RWPE2 (cell line): ENCODE results near the gene TMEM139.

Experiments
- ATAC-seq: fragments of 200-7000 bp; cut with Tn5 transposase; 3 replicates; pipeline ENCODE4 v1.9.1; 2021; ENCODE audit warnings: low read depth
- DNase-seq: peaks from one replicate; pipeline ENCODE4 v3.0.0-alpha.2; 2020; ENCODE audit warnings: low spot score
- H3K27ac ChIP-seq: fragments of 450-650 bp; 2 replicates; pipeline ENCODE4 v1.5.1; 2017; ENCODE audit warnings: mild to moderate bottlenecking; ENCODE audit not compliant: poor library complexity, severe bottlenecking
- H3K27me3 ChIP-seq: fragments of 250-450 bp; sonication (Bioruptor Pico); 2 replicates; pipeline ENCODE4 v1.5.1; 2021; ENCODE audit warnings: mild to moderate bottlenecking, moderate library complexity; ENCODE audit not compliant: insufficient read depth, poor library complexity, severe bottlenecking
- H3K36me3 ChIP-seq: fragments of 250-450 bp; sonication (Bioruptor Pico); 2 replicates; pipeline ENCODE4 v1.5.1; 2020; ENCODE audit warnings: low read depth, mild to moderate bottlenecking, moderate library complexity
- H3K4me1 ChIP-seq: fragments of 250-450 bp; sonication (Bioruptor Pico); 2 replicates; pipeline ENCODE4 v1.5.1; 2021; ENCODE audit warnings: mild to moderate bottlenecking, moderate library complexity; ENCODE audit not compliant: insufficient read depth, poor library complexity, severe bottlenecking
- H3K4me3 ChIP-seq: fragments of 250-450 bp; sonication (Bioruptor Pico); 2 replicates; pipeline ENCODE4 v1.5.1; 2021; ENCODE audit warnings: mild to moderate bottlenecking, moderate library complexity; ENCODE audit not compliant: severe bottlenecking
- H3K9me3 ChIP-seq: fragments of 250-450 bp; sonication (Bioruptor Pico); 2 replicates; pipeline ENCODE4 v1.5.1; 2021; ENCODE audit warnings: mild to moderate bottlenecking, moderate library complexity; ENCODE audit not compliant: severe bottlenecking
- TF ChIP-seq, protein P1 (sequence below): fragments of 450-650 bp; IDR thresholded peaks from one replicate; pipeline ENCODE4 v1.5.1; 2017; ENCODE audit warnings: mild to moderate bottlenecking, moderate library complexity; ENCODE audit not compliant: poor library complexity, severe bottlenecking

The TMEM139 gene

DNA sequence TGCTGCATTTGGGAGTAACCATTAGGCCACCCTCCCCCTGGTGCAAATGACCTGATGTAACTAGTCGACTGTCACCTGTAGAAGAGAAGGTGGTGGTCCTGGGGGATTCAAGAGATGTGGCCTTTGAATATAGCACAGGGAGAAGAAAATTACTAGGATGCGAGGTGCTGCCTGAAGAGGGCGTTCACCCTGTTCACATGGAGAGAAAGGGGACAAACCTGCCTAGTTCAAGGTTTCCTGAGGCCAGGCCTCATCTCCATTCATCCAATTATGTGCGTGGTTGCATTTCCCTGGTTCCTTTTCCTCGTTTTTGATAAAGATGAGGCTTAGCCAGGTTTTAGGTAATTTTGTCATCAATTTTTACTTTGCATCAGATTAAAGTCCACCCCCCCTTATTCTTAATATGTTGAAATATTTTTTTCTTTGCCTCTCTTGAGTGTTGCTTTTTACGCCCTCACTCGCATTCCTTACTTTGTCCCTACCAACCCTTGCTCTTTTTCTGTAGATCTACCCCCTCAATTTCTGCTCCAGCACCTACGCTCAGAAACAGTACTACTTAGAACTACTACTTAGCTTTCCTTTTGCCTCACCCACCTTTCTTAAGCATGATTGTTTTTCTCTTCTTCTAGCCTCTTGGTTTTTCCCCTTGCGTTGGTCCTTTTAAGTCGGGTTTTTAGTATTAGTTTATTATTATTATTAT, 44.9 kb downstream of the TMEM139 start:
- H3K36me3 ChIP-seq: no peaks in the 10 kb centered on the region
- H3K27me3 ChIP-seq: no peaks in the 10 kb centered on the region
- peaks cover 28% of the 10 kb centered on the region for H3K4me1 ChIP-seq
- TF ChIP-seq, protein P1, sequence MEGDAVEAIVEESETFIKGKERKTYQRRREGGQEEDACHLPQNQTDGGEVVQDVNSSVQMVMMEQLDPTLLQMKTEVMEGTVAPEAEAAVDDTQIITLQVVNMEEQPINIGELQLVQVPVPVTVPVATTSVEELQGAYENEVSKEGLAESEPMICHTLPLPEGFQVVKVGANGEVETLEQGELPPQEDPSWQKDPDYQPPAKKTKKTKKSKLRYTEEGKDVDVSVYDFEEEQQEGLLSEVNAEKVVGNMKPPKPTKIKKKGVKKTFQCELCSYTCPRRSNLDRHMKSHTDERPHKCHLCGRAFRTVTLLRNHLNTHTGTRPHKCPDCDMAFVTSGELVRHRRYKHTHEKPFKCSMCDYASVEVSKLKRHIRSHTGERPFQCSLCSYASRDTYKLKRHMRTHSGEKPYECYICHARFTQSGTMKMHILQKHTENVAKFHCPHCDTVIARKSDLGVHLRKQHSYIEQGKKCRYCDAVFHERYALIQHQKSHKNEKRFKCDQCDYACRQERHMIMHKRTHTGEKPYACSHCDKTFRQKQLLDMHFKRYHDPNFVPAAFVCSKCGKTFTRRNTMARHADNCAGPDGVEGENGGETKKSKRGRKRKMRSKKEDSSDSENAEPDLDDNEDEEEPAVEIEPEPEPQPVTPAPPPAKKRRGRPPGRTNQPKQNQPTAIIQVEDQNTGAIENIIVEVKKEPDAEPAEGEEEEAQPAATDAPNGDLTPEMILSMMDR: no peak
- ATAC-seq (no peak), DNase-seq (no peak)
- no peak overlapping the region for H3K27ac ChIP-seq
- H3K9me3 ChIP-seq: no peaks in the 10 kb centered on the region
- no peak overlapping the region for H3K4me3 ChIP-seq

DNA sequence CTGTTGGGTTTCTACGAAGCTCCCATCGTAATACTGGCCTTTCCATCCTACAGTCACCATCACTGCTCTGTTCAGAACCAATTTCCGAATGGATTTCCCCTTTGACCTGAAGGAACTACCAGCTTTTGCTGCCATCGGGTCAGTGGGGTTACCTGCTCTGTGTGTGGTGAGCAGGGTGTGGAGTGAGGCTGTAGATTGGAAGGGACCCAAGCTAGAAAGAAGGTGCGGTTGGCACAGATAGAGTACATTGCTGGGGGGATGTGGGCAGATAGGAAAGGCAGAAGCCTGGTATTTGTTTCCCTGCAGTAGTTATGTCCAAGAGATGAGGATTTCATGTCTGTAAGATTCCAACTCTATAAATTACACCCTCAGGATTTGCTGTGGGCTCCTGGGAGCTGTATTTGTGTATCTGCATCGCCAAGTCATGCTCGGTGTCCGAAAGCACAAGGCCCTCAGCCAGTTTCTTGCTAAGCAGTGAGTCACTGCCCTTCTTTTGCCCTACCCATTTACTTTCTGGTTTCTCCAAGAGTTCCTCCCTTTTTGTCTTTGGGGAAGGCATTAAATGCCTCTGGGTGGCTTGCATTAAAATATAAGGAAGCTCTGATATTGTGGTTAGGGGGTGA, 46.5 kb downstream of the TMEM139 start:
- H3K4me3 ChIP-seq: no peak overlapping the region
- no peak for DNase-seq

DNA sequence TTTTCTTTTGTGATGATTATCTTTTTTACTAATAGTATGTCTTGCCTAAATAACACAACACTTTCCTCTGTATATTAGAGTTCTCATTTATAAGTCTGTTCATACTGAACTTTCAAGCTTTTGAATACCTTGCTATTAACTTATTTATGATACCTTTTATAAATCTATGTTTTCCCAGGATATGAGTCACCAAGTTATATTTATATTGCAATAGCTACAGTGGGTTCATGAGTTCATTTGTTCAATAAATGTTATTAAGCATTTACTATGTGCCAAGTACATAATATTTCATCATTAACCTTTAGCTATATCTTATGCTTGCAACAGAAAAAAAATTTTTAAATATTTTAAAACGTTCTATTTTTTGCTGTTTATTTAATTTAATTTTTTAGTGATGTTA, 49.5 kb downstream of the TMEM139 start:
- H3K36me3 ChIP-seq: no peaks in the 10 kb centered on the region
- H3K27me3 ChIP-seq: no peaks in the 10 kb centered on the region
- H3K27ac ChIP-seq: no peak overlapping the region
- DNase-seq (no peak), ATAC-seq (peak; percentile 41)
- TF ChIP-seq, protein P1: no peak
- no peaks in the 10 kb centered on the region for H3K9me3 ChIP-seq
- no peak overlapping the region for H3K4me3 ChIP-seq
- H3K4me1 ChIP-seq: peaks cover 31% of the 10 kb centered on the region

More for the DNA sequence above, 46.5 kb downstream of the TMEM139 start:
- Histone ChIP-seq H3K9me3 (no peaks in the 10 kb centered on the region), H3K27ac (peak overlapping the region; percentile 61), H3K36me3 (no peaks in the 10 kb centered on the region), H3K4me1 (peaks cover 31% of the 10 kb centered on the region), H3K27me3 (no peaks in the 10 kb centered on the region)
- peak; percentile 95 for ATAC-seq
- TF ChIP-seq, protein P1: no peak

DNA sequence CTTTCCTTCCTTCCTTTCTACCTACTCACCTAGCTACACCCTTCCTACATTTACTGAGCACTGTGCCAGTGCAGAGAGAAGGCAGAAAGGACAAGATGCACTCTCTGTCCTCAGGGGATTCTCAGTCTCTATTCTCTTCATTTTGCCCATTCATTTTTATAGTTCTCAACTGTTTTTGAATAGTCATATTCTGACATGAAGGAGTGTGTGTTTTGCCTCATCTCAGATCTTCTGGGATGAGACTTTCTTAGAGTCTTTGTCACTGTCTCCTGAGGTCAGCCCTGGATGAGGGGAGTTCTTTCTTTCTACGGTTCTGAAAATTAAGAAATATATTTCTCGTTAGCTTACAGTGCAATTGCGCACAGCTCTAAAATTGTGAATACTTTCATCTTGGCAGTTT, 52.5 kb downstream of the TMEM139 start:
- H3K4me3 ChIP-seq: no peak overlapping the region
- no peaks in the 10 kb centered on the region for H3K9me3 ChIP-seq
- ATAC-seq: no peak

More for the DNA sequence above, 52.5 kb downstream of the TMEM139 start:
- Histone ChIP-seq H3K27ac (no peak overlapping the region), H3K36me3 (no peaks in the 10 kb centered on the region), H3K4me1 (peaks cover 17% of the 10 kb centered on the region), H3K27me3 (no peaks in the 10 kb centered on the region)
- no peak for DNase-seq
- TF ChIP-seq, protein P1: no peak
